Endodermal cell (in vitro differentiated cells): ENCODE data around the gene TOM1L2. TPM values are rescaled to one million over a fixed set of nuclear protein-coding genes. Genes with fewer than 3 reads are reported as not detected.

Source experiments
- DNase-seq: peaks from one replicate; pipeline ENCODE4 v3.0.0-alpha.2; 2017
- H3K27ac ChIP-seq: 2 replicates; pipeline ENCODE4 v1.5.1; 2013; ENCODE audit warnings: mild to moderate bottlenecking, low read depth, low read length, moderate library complexity
- H3K27me3 ChIP-seq: 2 replicates; pipeline ENCODE4 v1.6.1; 2013; ENCODE audit warnings: mild to moderate bottlenecking, low read length, moderate library complexity; ENCODE audit not compliant: insufficient read depth, control insufficient read depth, poor library complexity, severe bottlenecking
- H3K36me3 ChIP-seq: 2 replicates; pipeline ENCODE4 v1.7.0; 2013; ENCODE audit warnings: mild to moderate bottlenecking, low read length, moderate library complexity; ENCODE audit not compliant: control insufficient read depth, insufficient read depth
- H3K4me1 ChIP-seq: one replicate; pipeline ENCODE4 v1.7.0; 2013; ENCODE audit warnings: low read length; ENCODE audit not compliant: control insufficient read depth, insufficient read depth
- H3K4me3 ChIP-seq: 2 replicates; pipeline ENCODE4 v1.5.1; 2013; ENCODE audit warnings: mild to moderate bottlenecking, low read length, moderate library complexity
- H3K9ac ChIP-seq: 2 replicates; pipeline ENCODE4 v1.6.1; 2013; ENCODE audit warnings: mild to moderate bottlenecking, low read length, moderate library complexity; ENCODE audit not compliant: poor library complexity, severe bottlenecking; ENCODE audit errors: extremely low read depth
- H3K9me3 ChIP-seq: 2 replicates; pipeline ENCODE4 v1.6.1; 2013; ENCODE audit warnings: mild to moderate bottlenecking, low read length, moderate library complexity; ENCODE audit not compliant: control insufficient read depth
- H3K27ac Mint-ChIP-seq: 2 replicates; pipeline ENCODE4 v1.8.0; 2020; ENCODE audit warnings: mixed read lengths
- H3K27me3 Mint-ChIP-seq: 2 replicates; pipeline ENCODE4 v1.8.0; 2021; ENCODE audit warnings: mild to moderate bottlenecking, mixed read lengths; ENCODE audit not compliant: insufficient read depth
- H3K36me3 Mint-ChIP-seq: 2 replicates; pipeline ENCODE4 v1.8.0; 2020; ENCODE audit warnings: low read depth, mixed read lengths
- H3K4me1 Mint-ChIP-seq: 2 replicates; pipeline ENCODE4 v1.8.0; 2020; ENCODE audit warnings: mixed read lengths
- H3K4me3 Mint-ChIP-seq: 2 replicates; pipeline ENCODE4 v1.8.0; 2020; ENCODE audit warnings: mild to moderate bottlenecking, moderate library complexity, mixed read lengths
- H3K9me3 Mint-ChIP-seq: 2 replicates; pipeline ENCODE4 v1.8.0; 2020; ENCODE audit warnings: mild to moderate bottlenecking, mixed read lengths
- CTCF ChIP-seq: fragments of 200-600 bp; sonication (generic); conservative IDR thresholded peaks from 2 replicates; pipeline ENCODE4 v1.5.0; 2021; ENCODE audit warnings: antibody characterized with exemption, mild to moderate bottlenecking
- WGBS, 2 experiments: methylation state at CpG; one replicate each; pipeline versions ENCODE4 v1.1.5 to v1.1.7; 2013; ENCODE audit warnings: missing lambda C conversion rate in 2 of 2, mixed read lengths in 1 of 2; ENCODE audit not compliant: insufficient coverage in 1 of 2, insufficient read length in 1 of 2; 5-methylcytosine and 5-hydroxymethylcytosine counted together
- total RNA-seq, 2 donors: library from RNA; stranded (reverse); fragmentation: NEBNext Ultra II Directional in 1 of 2; extraction: Animal tissue kit (Norgen Biotek cat#: 25700) in 1 of 2; gene quantifications; 2 replicates in 1 of 2; 3 replicates in 1 of 2; pipeline ENCODE4 v1.2.1, GENCODE V29; 2021

TOM1L2 gene
- total RNA-seq, 2 donors from 2014 or later = 10.2 to 11.5 TPM

- DNase-seq = peak; percentile 91
- TF ChIP-seq CTCF = no peak
- Histone ChIP-seq H3K27me3 (no peaks in the 10 kb centered on the region), H3K9me3 (no peaks in the 10 kb centered on the region), H3K36me3 (peaks cover 33% of the 10 kb centered on the region), H3K9ac (no peak overlapping the region), H3K4me3 (no peak overlapping the region), H3K27ac (no peak overlapping the region), H3K4me1 (peaks cover 16% of the 10 kb centered on the region)
- no peaks in the 10 kb centered on the region for H3K9me3 Mint-ChIP-seq
- 77 to 91% methylated on average over 11 to 12 of the region's 12 CpGs for WGBS, 2 experiments
- peaks cover 39% of the 10 kb centered on the region for H3K36me3 Mint-ChIP-seq
- no peak overlapping the region for H3K4me3 Mint-ChIP-seq
- H3K4me1 Mint-ChIP-seq = peaks cover 8% of the 10 kb centered on the region
- H3K27ac Mint-ChIP-seq = no peak overlapping the region
- no peaks in the 10 kb centered on the region for H3K27me3 Mint-ChIP-seq
Measured at GRCh38 chr17:17819561-17819995, 152.6 kb downstream of the TOM1L2 start.

- Histone ChIP-seq H3K4me3 (no peak overlapping the region), H3K9me3 (no peaks in the 10 kb centered on the region), H3K4me1 (peaks cover 11% of the 10 kb centered on the region), H3K27me3 (no peaks in the 10 kb centered on the region), H3K27ac (no peak overlapping the region), H3K9ac (no peak overlapping the region), H3K36me3 (peaks cover 33% of the 10 kb centered on the region)
- TF ChIP-seq CTCF = no peak
- Mint-ChIP-seq H3K27ac (no peak overlapping the region), H3K4me1 (peaks cover 3% of the 10 kb centered on the region), H3K36me3 (peaks cover 40% of the 10 kb centered on the region), H3K27me3 (no peaks in the 10 kb centered on the region), H3K4me3 (no peak overlapping the region), H3K9me3 (no peaks in the 10 kb centered on the region)
- WGBS, 2 experiments = 94 to 100% methylated on average over 1 to 12 of the region's 12 CpGs
- DNase-seq = no peak
Measured at GRCh38 chr17:17819111-17819510, 153.1 kb downstream of the TOM1L2 start.

- no peak for TF ChIP-seq CTCF
- H3K9me3 Mint-ChIP-seq = no peaks in the 10 kb centered on the region
- H3K4me3 Mint-ChIP-seq = no peak overlapping the region
- Histone ChIP-seq H3K27me3 (no peaks in the 10 kb centered on the region), H3K4me3 (no peak overlapping the region), H3K27ac (no peak overlapping the region), H3K9me3 (no peaks in the 10 kb centered on the region), H3K4me1 (peaks cover 5% of the 10 kb centered on the region), H3K9ac (no peak overlapping the region), H3K36me3 (peaks cover 35% of the 10 kb centered on the region)
- H3K27me3 Mint-ChIP-seq = no peaks in the 10 kb centered on the region
- H3K27ac Mint-ChIP-seq = no peak overlapping the region
- peaks cover 43% of the 10 kb centered on the region for H3K36me3 Mint-ChIP-seq
- peak; percentile 81 for DNase-seq
- 83 to 87% methylated on average over 7 to 10 of the region's 10 CpGs for WGBS, 2 experiments
- H3K4me1 Mint-ChIP-seq = no peaks in the 10 kb centered on the region
Measured at GRCh38 chr17:17818088-17818526, 154.1 kb downstream of the TOM1L2 start.
